HepG2 (cell line): ENCODE data around the gene PLAGL2. TPM values are rescaled to one million over a fixed set of nuclear protein-coding genes. Genes with fewer than 3 reads are reported as not detected.

Experiments
- AKAP8 ChIP-seq: sonication (generic); formaldehyde crosslinking; IDR thresholded peaks from 2 replicates; pipeline ENCODE4 v1.5.1; 2020; ENCODE audit warnings: mild to moderate bottlenecking, missing genetic modification reagents
- ARNT ChIP-seq: fragments of 450-650 bp; IDR thresholded peaks from 2 replicates; pipeline ENCODE4 v1.6.1; 2017
- ELF4 ChIP-seq: sonication (generic); formaldehyde crosslinking; IDR thresholded peaks from 2 replicates; pipeline ENCODE4 v1.5.0; 2020; ENCODE audit warnings: missing genetic modification reagents, mild to moderate bottlenecking, moderate library complexity, borderline replicate concordance
- FOSL1 ChIP-seq: sonication (generic); formaldehyde crosslinking; IDR thresholded peaks from 2 replicates; pipeline ENCODE4 v1.9.0; 2021; ENCODE audit warnings: missing genetic modification reagents, borderline replicate concordance
- GFI1 ChIP-seq: sonication (generic); formaldehyde crosslinking; IDR thresholded peaks from 2 replicates; pipeline ENCODE4 v1.5.0; 2020; ENCODE audit warnings: missing genetic modification reagents, mild to moderate bottlenecking, borderline replicate concordance
- GLI4 ChIP-seq: sonication (generic); formaldehyde crosslinking; IDR thresholded peaks from 2 replicates; pipeline ENCODE4 v1.5.1; 2020; ENCODE audit warnings: missing genetic modification reagents, mild to moderate bottlenecking, moderate library complexity, borderline replicate concordance
- HOXA3 ChIP-seq: sonication (generic); formaldehyde crosslinking; IDR thresholded peaks from 2 replicates; pipeline ENCODE4 v1.5.0; 2020; ENCODE audit warnings: missing genetic modification reagents
- MTA1 ChIP-seq: sonication (generic); formaldehyde crosslinking; IDR thresholded peaks from 2 replicates; pipeline ENCODE4 v1.4.0; 2020; ENCODE audit warnings: missing genetic modification reagents, mild to moderate bottlenecking, borderline replicate concordance
- NFIB ChIP-seq: sonication (generic); formaldehyde crosslinking; IDR thresholded peaks from 2 replicates; pipeline ENCODE4 v1.9.0; 2021; ENCODE audit warnings: missing genetic modification reagents, mild to moderate bottlenecking, borderline replicate concordance
- NR2F6 ChIP-seq, 2 experiments: IDR thresholded peaks; 2 replicates each; pipeline ENCODE4 v1.6.1; 2016; ENCODE audit warnings: antibody characterized with exemption in 1 of 2, mild to moderate bottlenecking in 1 of 2
- PITX1 ChIP-seq: sonication (generic); formaldehyde crosslinking; IDR thresholded peaks from 2 replicates; pipeline ENCODE4 v1.5.1; 2020; ENCODE audit warnings: mild to moderate bottlenecking, missing genetic modification reagents
- RARA ChIP-seq: IDR thresholded peaks from 2 replicates; pipeline ENCODE4 v1.6.1; 2016; ENCODE audit warnings: missing genetic modification reagents, missing compliant biosample characterization
- RBM22 ChIP-seq: fragments of 200-400 bp; formaldehyde crosslinking; optimal IDR thresholded peaks from 2 replicates; pipeline ENCODE3; 2017; ENCODE audit warnings: mild to moderate bottlenecking, low read length, moderate library complexity
- RFXANK ChIP-seq: IDR thresholded peaks from 2 replicates; pipeline ENCODE4 v1.6.1; 2016
- SP4 ChIP-seq: sonication (generic); formaldehyde crosslinking; IDR thresholded peaks from 2 replicates; pipeline ENCODE4 v1.8.1; 2023; ENCODE audit warnings: mild to moderate bottlenecking, missing genetic modification reagents
- SPEN ChIP-seq: sonication (generic); formaldehyde crosslinking; IDR thresholded peaks from 2 replicates; pipeline ENCODE4 v1.5.1; 2020; ENCODE audit warnings: low read depth, mild to moderate bottlenecking, missing genetic modification reagents
- SRSF1 ChIP-seq: fragments of 200-400 bp; formaldehyde crosslinking; optimal IDR thresholded peaks from 2 replicates; pipeline ENCODE3; 2017; ENCODE audit warnings: mild to moderate bottlenecking, low read depth, low read length, moderate library complexity
- STAT5B ChIP-seq: sonication (generic); formaldehyde crosslinking; IDR thresholded peaks from 2 replicates; pipeline ENCODE4 v1.4.0; 2020; ENCODE audit warnings: missing genetic modification reagents
- TEAD3 ChIP-seq: optimal IDR thresholded peaks from 2 replicates; pipeline ENCODE3; 2016; ENCODE audit warnings: borderline replicate concordance
- ZNF160 ChIP-seq: sonication (generic); formaldehyde crosslinking; IDR thresholded peaks from 2 replicates; pipeline ENCODE4 v1.8.0; 2022; ENCODE audit warnings: mild to moderate bottlenecking, inconsistent platforms, missing genetic modification reagents
- ZNF296 ChIP-seq: sonication (generic); formaldehyde crosslinking; conservative IDR thresholded peaks from 2 replicates; pipeline ENCODE4 v1.5.0; 2020; ENCODE audit warnings: mild to moderate bottlenecking, missing genetic modification reagents
- ZNF33B ChIP-seq: sonication (generic); formaldehyde crosslinking; IDR thresholded peaks from 2 replicates; pipeline ENCODE4 v1.5.1; 2020; ENCODE audit warnings: mild to moderate bottlenecking, missing genetic modification reagents
- ZNF709 ChIP-seq: sonication (generic); formaldehyde crosslinking; IDR thresholded peaks from 2 replicates; pipeline ENCODE4 v1.5.0; 2020; ENCODE audit warnings: mild to moderate bottlenecking, missing genetic modification reagents
- ZNF720 ChIP-seq: sonication (generic); formaldehyde crosslinking; IDR thresholded peaks from 2 replicates; pipeline ENCODE4 v1.4.0; 2020; ENCODE audit warnings: missing genetic modification reagents
- ZNF749 ChIP-seq: sonication (generic); formaldehyde crosslinking; IDR thresholded peaks from 2 replicates; pipeline ENCODE4 v1.8.0; 2022; ENCODE audit warnings: mild to moderate bottlenecking, missing genetic modification reagents, moderate library complexity, borderline replicate concordance
- ZNF777 ChIP-seq: sonication (generic); formaldehyde crosslinking; IDR thresholded peaks from 2 replicates; pipeline ENCODE4 v1.4.0; 2020; ENCODE audit warnings: missing genetic modification reagents
- ZNF879 ChIP-seq: sonication (generic); formaldehyde crosslinking; IDR thresholded peaks from 2 replicates; pipeline ENCODE4 v1.8.1; 2023; ENCODE audit warnings: missing genetic modification reagents
- ZSCAN31 ChIP-seq: sonication (generic); formaldehyde crosslinking; IDR thresholded peaks from 2 replicates; pipeline ENCODE4 v1.5.0; 2020; ENCODE audit warnings: low read depth, mild to moderate bottlenecking, missing genetic modification reagents
- polyA plus RNA-seq, 8 experiments: library from polyadenylated mRNA; depleted of rRNA in 3 of 8; stranded (reverse) in 7 of 8; unstranded in 1 of 8; fragments of >200 nt; fragmentation: Illumina TruSeq in 4 of 8; extraction: Trizol in 4 of 8; gene quantifications; 2 replicates each; pipeline versions ENCODE4 v1.2.1 to v1.2.3, GENCODE V29; 2011 to 2016; ENCODE audit warnings: low read depth in 4 of 8, missing spikeins in 1 of 8, mixed read lengths in 1 of 8; ENCODE audit not compliant: insufficient read depth in 1 of 8
- total RNA-seq, 5 experiments: library from RNA; depleted of rRNA; stranded (reverse); fragments of >200 nt; fragmentation: Illumina TruSeq; extraction: Trizol; gene quantifications; 2 replicates each; pipeline ENCODE4 v1.2.3, GENCODE V29; 2016; ENCODE audit warnings: low read depth in 1 of 5
- TF ChIP-seq, protein P1 (sequence below): sonication (generic); formaldehyde crosslinking; IDR thresholded peaks from 2 replicates; pipeline ENCODE4 v1.4.0; 2020; ENCODE audit warnings: mild to moderate bottlenecking, missing genetic modification reagents
- TF ChIP-seq, protein P2 (sequence below): sonication (generic); formaldehyde crosslinking; IDR thresholded peaks from 2 replicates; pipeline ENCODE4 v1.5.0; 2020; ENCODE audit warnings: mild to moderate bottlenecking, missing genetic modification reagents

Gene PLAGL2
- total and polyA plus RNA-seq, 2 of the 13 experiments (the other 11 are each of a cell fraction or from before 2014, with no cell fraction given) = 15.2 to 15.3 TPM

DNA sequence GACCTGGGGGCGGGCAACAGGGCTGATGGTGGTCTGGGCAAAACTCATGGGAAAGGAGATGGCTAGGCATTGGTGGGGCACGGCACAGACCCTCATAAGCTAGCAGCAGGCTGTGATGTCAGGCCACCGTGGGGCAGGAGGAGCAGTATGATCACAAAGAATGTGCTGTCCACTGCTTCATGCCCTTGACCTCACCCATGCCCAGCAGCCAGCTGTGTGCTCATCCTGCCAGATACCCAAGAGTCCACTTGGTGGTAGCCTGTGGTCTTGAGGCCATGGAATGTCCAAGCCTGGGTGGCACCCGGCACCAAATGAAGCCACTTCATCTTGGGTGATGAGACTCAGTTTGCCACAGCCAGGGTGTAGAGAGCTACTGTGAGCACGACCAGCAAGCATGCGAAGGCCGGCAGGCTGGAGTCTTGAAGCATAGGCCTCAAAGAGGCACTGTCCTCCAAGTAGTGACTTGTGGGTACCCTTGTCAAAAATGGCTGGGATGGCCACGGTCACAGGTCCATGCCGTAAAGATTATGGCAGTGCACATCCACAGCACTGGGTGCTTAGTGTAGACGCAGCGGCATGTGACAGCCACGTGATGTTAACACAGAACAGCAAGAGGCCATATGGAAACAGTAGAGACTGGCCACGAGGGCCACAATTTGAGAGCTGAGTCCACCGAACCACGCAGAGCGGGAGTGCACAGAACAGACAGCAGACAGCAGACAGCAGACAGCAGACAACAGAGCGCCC is 19.0 kb downstream of the PLAGL2 start (continued):
- 0 out of 2 replicates have a peak, but pooled peaks have one; percentile 28 for TF ChIP-seq AKAP8 (CRISPR knock-in tag)
- no peak for TF ChIP-seq ZNF879 (CRISPR knock-in tag)
- 0 out of 2 replicates have a peak, but pooled peaks have one; percentile 44 for TF ChIP-seq ZNF296 (CRISPR knock-in tag)
- TF ChIP-seq NFIB = no peak
- no peak for TF ChIP-seq NR2F6 (IDR thresholded peaks at IDR 0.05)
- peak; percentile 43; the same call in 1 of the 2 replicates for TF ChIP-seq NR2F6 (CRISPR knock-in tag; IDR thresholded peaks at IDR 0.05)
- TF ChIP-seq ARNT = no peak
- no peak for TF ChIP-seq HOXA3 (CRISPR knock-in tag)
- TF ChIP-seq RARA = no peak
- TF ChIP-seq GFI1 (CRISPR knock-in tag) = no peak
- TF ChIP-seq ZSCAN31 (CRISPR knock-in tag) = no peak
- no peak for TF ChIP-seq ZNF33B (CRISPR knock-in tag)
- TF ChIP-seq ZNF160 (CRISPR knock-in tag) = no peak
- peak; percentile 22; the same call in 1 of the 2 replicates for TF ChIP-seq MTA1
- TF ChIP-seq TEAD3 = peak; percentile 31
- TF ChIP-seq SPEN (CRISPR knock-in tag) = 0 out of 2 replicates have a peak, but pooled peaks have one; percentile 52
- no peak for TF ChIP-seq STAT5B (CRISPR knock-in tag)
- no peak for TF ChIP-seq RBM22
- no peak for TF ChIP-seq RFXANK (CRISPR knock-in tag)
- TF ChIP-seq ZNF749 (CRISPR knock-in tag) = no peak
- TF ChIP-seq, protein P1, sequence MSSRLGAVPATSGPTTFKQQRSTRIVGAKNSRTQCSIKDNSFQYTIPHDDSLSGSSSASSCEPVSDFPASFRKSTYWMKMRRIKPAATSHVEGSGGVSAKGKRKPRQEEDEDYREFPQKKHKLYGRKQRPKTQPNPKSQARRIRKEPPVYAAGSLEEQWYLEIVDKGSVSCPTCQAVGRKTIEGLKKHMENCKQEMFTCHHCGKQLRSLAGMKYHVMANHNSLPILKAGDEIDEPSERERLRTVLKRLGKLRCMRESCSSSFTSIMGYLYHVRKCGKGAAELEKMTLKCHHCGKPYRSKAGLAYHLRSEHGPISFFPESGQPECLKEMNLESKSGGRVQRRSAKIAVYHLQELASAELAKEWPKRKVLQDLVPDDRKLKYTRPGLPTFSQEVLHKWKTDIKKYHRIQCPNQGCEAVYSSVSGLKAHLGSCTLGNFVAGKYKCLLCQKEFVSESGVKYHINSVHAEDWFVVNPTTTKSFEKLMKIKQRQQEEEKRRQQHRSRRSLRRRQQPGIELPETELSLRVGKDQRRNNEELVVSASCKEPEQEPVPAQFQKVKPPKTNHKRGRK (CRISPR knock-in tag) = no peak
- no peak for TF ChIP-seq ZNF709 (CRISPR knock-in tag)
- no peak for TF ChIP-seq GLI4 (CRISPR knock-in tag)
- TF ChIP-seq ZNF777 (CRISPR knock-in tag) = no peak
- TF ChIP-seq, protein P2, sequence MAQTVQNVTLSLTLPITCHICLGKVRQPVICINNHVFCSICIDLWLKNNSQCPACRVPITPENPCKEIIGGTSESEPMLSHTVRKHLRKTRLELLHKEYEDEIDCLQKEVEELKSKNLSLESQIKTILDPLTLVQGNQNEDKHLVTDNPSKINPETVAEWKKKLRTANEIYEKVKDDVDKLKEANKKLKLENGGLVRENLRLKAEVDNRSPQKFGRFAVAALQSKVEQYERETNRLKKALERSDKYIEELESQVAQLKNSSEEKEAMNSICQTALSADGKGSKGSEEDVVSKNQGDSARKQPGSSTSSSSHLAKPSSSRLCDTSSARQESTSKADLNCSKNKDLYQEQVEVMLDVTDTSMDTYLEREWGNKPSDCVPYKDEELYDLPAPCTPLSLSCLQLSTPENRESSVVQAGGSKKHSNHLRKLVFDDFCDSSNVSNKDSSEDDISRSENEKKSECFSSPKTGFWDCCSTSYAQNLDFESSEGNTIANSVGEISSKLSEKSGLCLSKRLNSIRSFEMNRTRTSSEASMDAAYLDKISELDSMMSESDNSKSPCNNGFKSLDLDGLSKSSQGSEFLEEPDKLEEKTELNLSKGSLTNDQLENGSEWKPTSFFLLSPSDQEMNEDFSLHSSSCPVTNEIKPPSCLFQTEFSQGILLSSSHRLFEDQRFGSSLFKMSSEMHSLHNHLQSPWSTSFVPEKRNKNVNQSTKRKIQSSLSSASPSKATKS = no peak
- no peak for TF ChIP-seq PITX1
- no peak for TF ChIP-seq ZNF720
- no peak for TF ChIP-seq SRSF1
- TF ChIP-seq FOSL1 (CRISPR knock-in tag) = no peak
- 0 out of 2 replicates have a peak, but pooled peaks have one; percentile 57 for TF ChIP-seq SP4
- TF ChIP-seq ELF4 (CRISPR knock-in tag) = no peak
